Testis (tissue), 5 donors: Measurements from ENCODE around the gene DYDC1. TPM values are rescaled to one million over a fixed set of nuclear protein-coding genes. Genes with fewer than 3 reads are reported as not detected.

Experiments
- DNase-seq: peaks from one replicate; pipeline ENCODE4 v3.0.0-alpha.2; 2019
- H3K27ac ChIP-seq, 2 donors: fragments of 200-600 bp; sonication (generic); one replicate each; pipeline ENCODE4 v1.5.1; 2019
- H3K27me3 ChIP-seq: fragments of 200-600 bp; sonication (generic); one replicate; pipeline ENCODE4 v1.5.1; 2019
- H3K36me3 ChIP-seq: fragments of 200-600 bp; sonication (generic); one replicate; pipeline ENCODE4 v1.5.1; 2017; ENCODE audit warnings: low read depth; ENCODE audit errors: missing control alignments
- H3K4me1 ChIP-seq: fragments of 200-600 bp; sonication (generic); one replicate; pipeline ENCODE4 v1.5.1; 2019
- H3K4me3 ChIP-seq, 2 donors: fragments of 200-600 bp; sonication (generic); one replicate each; pipeline ENCODE4 v1.5.1; 2017 to 2019
- H3K9me3 ChIP-seq: fragments of 200-600 bp; sonication (generic); one replicate; pipeline ENCODE4 v1.5.1; 2017
- CTCF ChIP-seq, 3 experiments: fragments of 450-650 bp in 2 of 3; fragments of 200-600 bp in 1 of 3; sonication (generic) in 1 of 3; IDR thresholded peaks; one replicate each; pipeline ENCODE4 v1.5.1; 2016 to 2019; ENCODE audit warnings: antibody characterized with exemption in 3 of 3, mild to moderate bottlenecking in 2 of 3, moderate library complexity in 1 of 3
- POLR2A ChIP-seq: fragments of 450-650 bp; IDR thresholded peaks from one replicate; pipeline ENCODE4 v1.6.1; 2017; ENCODE audit warnings: antibody characterized with exemption, mild to moderate bottlenecking, moderate library complexity
- WGBS, 2 donors: methylation state at CpG; one replicate each; pipeline ENCODE4 v1.1.5; 2018; 5-methylcytosine and 5-hydroxymethylcytosine counted together
- intact Hi-C: fragments of 100-400 bp; cut with DNase I; formaldehyde crosslinking; loops from one replicate; pipeline ENCODE4 v1.15.1; 2023; ENCODE audit warnings: low total_unique reads
- long read RNA-seq, 2 donors: transcript quantifications; one replicate each; lab custom pipeline, GENCODE V29; 2026
- polyA plus RNA-seq: library from polyadenylated mRNA; stranded (reverse); fragments of 350-450 nt; fragmentation: Illumina TruSeq; extraction: RNeasy Lipid Tissue Mini Kit (QIAGEN cat#74804); gene quantifications from one replicate; pipeline ENCODE4 v1.2.3, GENCODE V29; 2014; ENCODE audit warnings: low read depth, low replicate concordance; ENCODE audit not compliant: insufficient read depth
- total RNA-seq, 2 donors: library from RNA; depleted of rRNA; stranded (reverse); fragments of >200 nt; gene quantifications; one replicate each; pipeline ENCODE4 v1.2.3, GENCODE V29; 2016

DYDC1 gene
- total RNA-seq: 10 to 100 TPM; 47.5 to 72.5 TPM
- 207 TPM for polyA plus RNA-seq
- long read RNA-seq, donor 1, partial matches to known transcripts: 0 of 1 reads
- long read RNA-seq, donor 1, other reads (novel, unspliced or antisense): 0 of 1 reads
- long read RNA-seq, donor 2: 0 reads

DNA sequence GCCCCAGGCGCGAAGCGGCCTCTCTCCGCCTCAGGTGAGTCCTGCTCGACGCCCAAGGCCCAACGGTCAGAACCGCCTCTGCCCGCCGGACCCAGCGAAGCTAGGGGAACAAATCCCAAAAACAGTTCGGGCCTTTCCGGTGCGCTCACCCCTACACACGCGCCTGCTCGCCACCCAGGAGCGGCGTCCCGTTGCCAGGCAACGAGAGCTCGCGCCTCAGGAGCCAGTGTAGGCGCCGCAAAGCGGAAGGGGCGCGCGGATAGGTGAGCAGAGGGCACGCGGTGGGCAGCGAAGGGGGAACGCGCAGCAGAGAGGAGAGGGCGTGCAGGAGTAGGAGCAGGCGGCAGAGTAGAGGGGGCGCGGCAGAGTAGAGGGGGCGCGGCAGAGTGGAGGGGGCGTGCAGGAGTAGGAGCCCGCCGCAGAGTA is at the start of gene DYDC1, which contains the start of gene DYDC2:
TSS of gene DYDC1 (minus strand) at position 193 of the 426 bp plus-strand sequence. CDS start 4,154 bp downstream, outside the sequence.
TSS of gene DYDC2 (plus strand) at position 219 of the 426 bp plus-strand sequence. CDS start 5,663 bp downstream, outside the sequence.
- TF ChIP-seq POLR2A: no peak
- TF ChIP-seq CTCF (IDR thresholded peaks at IDR 0.05): no peak
- peaks cover 6% of the 10 kb centered on the region for H3K4me1 ChIP-seq
- peak within 1 kb of the TSS; percentile 48 to 61 for H3K4me3 ChIP-seq
- no peaks in the 10 kb centered on the region for H3K27me3 ChIP-seq
- H3K27ac ChIP-seq: no peak within 1 kb of the TSS
- no peaks in the 10 kb centered on the region for H3K36me3 ChIP-seq
- H3K9me3 ChIP-seq: no peaks in the 10 kb centered on the region
- intact Hi-C loops: no loop called here
- 2 to 3% methylated on average over 23 to 43 of the region's 43 CpGs for WGBS, 2 donors
- peak; percentile 80 for DNase-seq

- WGBS, 2 donors: 39 to 43% methylated on average over 4 of the region's 4 CpGs
- intact Hi-C loops: no loop called here
- DNase-seq: no peak
These were observed 49.6 kb upstream of the DYDC1 start for GRCh38 chr10:80406204-80406603.

DNA sequence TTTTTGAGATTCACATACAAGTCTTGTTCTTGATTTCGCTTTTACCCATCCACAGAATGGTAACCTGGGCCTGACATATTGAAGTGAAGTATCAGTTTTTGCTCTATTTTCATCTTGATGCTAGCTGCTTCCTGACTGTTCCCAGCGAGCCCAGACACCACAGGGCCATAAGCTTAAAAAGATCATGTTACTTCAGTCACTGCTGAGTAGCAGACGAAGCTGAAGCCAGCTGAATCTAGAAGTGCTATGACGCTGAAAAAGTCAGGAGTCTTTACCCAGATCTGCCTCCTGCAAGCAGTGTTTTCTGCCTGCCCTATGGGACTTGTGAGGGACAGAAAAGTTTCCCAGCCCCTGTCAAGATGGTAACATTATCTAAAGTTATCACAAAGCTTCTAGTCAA is 49.1 kb upstream of the DYDC1 start:
- Histone ChIP-seq H3K27ac (peak overlapping the region; percentile 4 to 77), H3K4me1 (peaks cover 14% of the 10 kb centered on the region), H3K36me3 (no peaks in the 10 kb centered on the region), H3K4me3 (no peak overlapping the region), H3K27me3 (no peaks in the 10 kb centered on the region), H3K9me3 (no peaks in the 10 kb centered on the region)
- DNase-seq: no peak
- 56 to 67% methylated on average over 4 of the region's 4 CpGs for WGBS, 2 donors
- TF ChIP-seq CTCF (IDR thresholded peaks at IDR 0.05) (no peak), POLR2A (no peak)
- intact Hi-C loops: no loop called here

More at GRCh38 chr10:80406204-80406603, 49.6 kb upstream of the DYDC1 start:
- Histone ChIP-seq H3K27me3 (no peaks in the 10 kb centered on the region), H3K4me3 (no peak overlapping the region), H3K9me3 (no peaks in the 10 kb centered on the region), H3K4me1 (peaks cover 20% of the 10 kb centered on the region), H3K27ac (peak overlapping the region; percentile 4 to 77), H3K36me3 (no peaks in the 10 kb centered on the region)
- TF ChIP-seq POLR2A (no peak), CTCF (IDR thresholded peaks at IDR 0.05) (no peak)

DNA sequence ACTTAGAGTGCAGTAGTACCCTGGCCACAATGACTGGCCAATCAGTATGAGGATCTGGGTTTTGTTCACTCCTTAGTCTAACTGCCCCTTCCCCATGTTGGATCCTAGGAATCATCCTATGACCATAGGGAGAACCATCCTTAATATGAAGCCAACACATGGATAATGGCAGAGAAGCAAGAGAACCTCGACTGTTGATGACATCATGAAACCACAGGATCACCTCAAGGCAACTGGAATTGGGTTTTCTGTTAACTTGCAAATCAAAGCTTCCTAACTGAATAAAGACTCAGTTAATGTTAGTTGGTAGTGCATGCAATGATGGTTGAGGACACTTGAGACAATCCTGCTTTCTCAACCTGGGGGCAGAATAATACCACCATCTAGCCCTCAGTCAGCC is 48.5 kb upstream of the DYDC1 start:
- 100% methylated on average over 1 of the region's 1 CpG for WGBS, 2 donors
- Histone ChIP-seq H3K27ac (peak overlapping the region in 1 of 2 donors; percentile 77), H3K4me1 (peaks cover 8% of the 10 kb centered on the region), H3K36me3 (no peaks in the 10 kb centered on the region), H3K27me3 (no peaks in the 10 kb centered on the region), H3K4me3 (no peak overlapping the region), H3K9me3 (no peaks in the 10 kb centered on the region)
- intact Hi-C loops: no loop called here
- no peak for DNase-seq
- no peak for TF ChIP-seq POLR2A
- TF ChIP-seq CTCF (IDR thresholded peaks at IDR 0.05): no peak
